Fibroblast of skin of right biceps (primary cell): ENCODE measurements around the gene EEF1B2.
A peak's percentile ranks its signal among the peaks of the same experiment; 100 is the strongest.
"Not testable (repeated sequence)": the region's sequence is repeated elsewhere in the genome, so short reads cannot be mapped to it uniquely, and the experiment has no call there.

Source experiments
- DNase-seq: peaks from one replicate; pipeline ENCODE4 v3.0.0-alpha.2; 2013

Gene EEF1B2

GRCh38 chr2:206168230-206168629 lies 8.5 kb downstream of the EEF1B2 start:
- not testable (repeated sequence) for DNase-seq

GRCh38 chr2:206171624-206172397 lies 12.1 kb downstream of the EEF1B2 start:
- DNase-seq = not testable (repeated sequence)

- no peak for DNase-seq
Measured at GRCh38 chr2:206173147-206173546, 13.5 kb downstream of the EEF1B2 start.

- peak; percentile 9 for DNase-seq
Measured at GRCh38 chr2:206176121-206176520, 16.4 kb downstream of the EEF1B2 start.

GRCh38 chr2:206176901-206177300 lies 17.2 kb downstream of the EEF1B2 start:
- DNase-seq = no peak

GRCh38 chr2:206181526-206181925 lies 21.8 kb downstream of the EEF1B2 start:
- not testable (repeated sequence) for DNase-seq

GRCh38 chr2:206189691-206190090 lies 30.0 kb downstream of the EEF1B2 start:
- DNase-seq = no peak

GRCh38 chr2:206190111-206190510 lies 30.4 kb downstream of the EEF1B2 start:
- DNase-seq = no peak

GRCh38 chr2:206190689-206191088 lies 31.0 kb downstream of the EEF1B2 start:
- DNase-seq = no peak

GRCh38 chr2:206192157-206192556 lies 32.5 kb downstream of the EEF1B2 start:
- DNase-seq = no peak

GRCh38 chr2:206193671-206194357 lies 34.1 kb downstream of the EEF1B2 start:
- DNase-seq = no peak

GRCh38 chr2:206198677-206199076 lies 39.0 kb downstream of the EEF1B2 start:
- DNase-seq = peak; percentile 5

GRCh38 chr2:206201075-206201848 lies 41.6 kb downstream of the EEF1B2 start:
- DNase-seq = no peak

GRCh38 chr2:206202446-206202845 lies 42.8 kb downstream of the EEF1B2 start:
- DNase-seq = no peak

- no peak for DNase-seq
Measured at GRCh38 chr2:206203331-206203730, 43.6 kb downstream of the EEF1B2 start.

GRCh38 chr2:206204710-206205109 lies 45.0 kb downstream of the EEF1B2 start:
- DNase-seq = no peak

- not testable (repeated sequence) for DNase-seq
Measured at GRCh38 chr2:206207316-206207715, 47.6 kb downstream of the EEF1B2 start.

GRCh38 chr2:206208900-206209299 lies 49.2 kb downstream of the EEF1B2 start:
- no peak for DNase-seq

GRCh38 chr2:206211657-206212255 lies 52.1 kb downstream of the EEF1B2 start:
- peak; percentile 61 for DNase-seq
